Astrocyte of the cerebellum (primary cell): ENCODE measurements around the gene ARHGEF4.

Experiments
- DNase-seq: peaks from one replicate; pipeline ENCODE4 v3.0.0-alpha.2; 2011; ENCODE audit warnings: low read depth
- H3K4me3 ChIP-seq: 2 replicates; pipeline ENCODE4 v1.5.1; 2011; ENCODE audit warnings: mild to moderate bottlenecking, low read depth, low read length, moderate library complexity
- CTCF ChIP-seq: IDR thresholded peaks from 2 replicates; pipeline ENCODE4 v1.5.1; 2012; ENCODE audit warnings: low read length, low read depth, moderate library complexity, mild to moderate bottlenecking; ENCODE audit errors: missing control alignments
- in situ Hi-C: cut with HindIII; loops from 2 replicates; pipeline ENCODE4 v1.10.0; 2017; ENCODE audit warnings: low sequenced_read_pairs

The ARHGEF4 gene

GRCh38 chr2:130933501-130933900 lies 96.8 kb downstream of the ARHGEF4 start:
- in situ Hi-C loops = no loop called here
- TF ChIP-seq CTCF = no peak
- DNase-seq = no peak
- H3K4me3 ChIP-seq = no peak overlapping the region

GRCh38 chr2:130936451-130936850 lies 99.7 kb downstream of the ARHGEF4 start:
- in situ Hi-C loops = no loop called here

GRCh38 chr2:130947967-130948366 lies 111.3 kb downstream of the ARHGEF4 start:
- in situ Hi-C loops = no loop called here
- TF ChIP-seq CTCF = no peak
- no peak overlapping the region for H3K4me3 ChIP-seq
- no peak for DNase-seq

More at GRCh38 chr2:130936451-130936850, 99.7 kb downstream of the ARHGEF4 start:
- TF ChIP-seq CTCF = no peak
- no peak for DNase-seq
- H3K4me3 ChIP-seq = no peak overlapping the region

GRCh38 chr2:130949954-130950353 lies 113.2 kb downstream of the ARHGEF4 start:
- TF ChIP-seq CTCF = no peak
- in situ Hi-C loops = no loop called here

GRCh38 chr2:130951018-130951417 lies 114.3 kb downstream of the ARHGEF4 start:
- no peak for DNase-seq
- no peak for TF ChIP-seq CTCF
- H3K4me3 ChIP-seq = no peak overlapping the region
- in situ Hi-C loops = no loop called here

More at GRCh38 chr2:130949954-130950353, 113.2 kb downstream of the ARHGEF4 start:
- no peak for DNase-seq
- no peak overlapping the region for H3K4me3 ChIP-seq

- in situ Hi-C loops = loop anchor here (5.0 kb wide), 1 partner anchor 47 kb away; no protein-coding TSS in a partner anchor
- no peak overlapping the region for H3K4me3 ChIP-seq
- no peak for DNase-seq
- TF ChIP-seq CTCF = no peak
Observed at GRCh38 chr2:130954873-130955272, 118.2 kb downstream of the ARHGEF4 start.

GRCh38 chr2:130957915-130958314 lies 121.2 kb downstream of the ARHGEF4 start:
- no peak for DNase-seq
- in situ Hi-C loops = loop anchor here (5.0 kb wide), 1 partner anchor 44 kb away; no protein-coding TSS in a partner anchor
- no peak for TF ChIP-seq CTCF
- no peak overlapping the region for H3K4me3 ChIP-seq
